ENCODE results near the gene TSEN15. TPM values are rescaled to one million over a fixed set of nuclear protein-coding genes. Genes with fewer than 3 reads are reported as not detected.

Gene TSEN15
- total RNA-seq, 6 experiments from 2014 or later, result 9.6 to 17.1 (median 11.3) TPM

GRCh38 chr1:184062640-184063286 lies 11.2 kb downstream of the TSEN15 start:
- ATAC-seq (no peak), DNase-seq (no peak)
- H3K9me3 ChIP-seq, result no peaks in the 10 kb centered on the region
- no peak overlapping the region for H3K27ac ChIP-seq
- TF ChIP-seq POLR2A (IDR thresholded peaks at IDR 0.05) (no peak), CTCF (IDR thresholded peaks at IDR 0.05) (no peak)
- 88% methylated on average over 3 of the region's 3 CpGs for WGBS (ENCODE audit: insufficient coverage, low coverage, low lambda C conversion rate, missing lambda C conversion rate)
- no peak overlapping the region for H3K4me3 ChIP-seq
- H3K27me3 ChIP-seq, result no peaks in the 10 kb centered on the region
- H3K36me3 ChIP-seq, result peaks cover 0 to 3% (median 0%) of the 10 kb centered on the region in 4 donors
- no peaks in the 10 kb centered on the region for H3K4me1 ChIP-seq
- intact Hi-C loops (cut with DNase I), result no loop called here

DNA sequence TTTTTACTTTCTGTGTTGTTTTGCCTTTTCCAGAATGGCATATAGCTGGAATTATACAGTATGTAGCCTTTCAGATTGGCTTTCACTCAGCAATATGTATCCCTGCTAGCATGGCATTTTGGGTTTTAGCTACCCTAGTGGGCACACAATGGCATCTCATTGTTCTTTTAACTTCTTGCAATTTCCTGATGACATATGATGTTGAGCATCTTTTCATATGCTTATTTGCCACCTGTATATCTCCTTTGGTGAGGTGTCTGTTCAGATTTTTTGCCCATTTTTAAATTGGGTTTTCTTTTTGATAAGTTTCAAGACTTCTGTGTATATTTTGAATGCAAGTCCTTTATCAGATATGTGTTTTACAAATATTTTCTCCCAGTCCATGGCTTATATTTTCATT lies 14.0 kb downstream of the TSEN15 start:
- TF ChIP-seq CTCF (IDR thresholded peaks at IDR 0.05) (no peak), POLR2A (IDR thresholded peaks at IDR 0.05) (no peak)
- intact Hi-C loops (cut with DNase I), result no loop called here
- H3K4me1 ChIP-seq, result no peaks in the 10 kb centered on the region
- ATAC-seq, result no peak
- H3K36me3 ChIP-seq, result peaks cover 0 to 3% (median 0%) of the 10 kb centered on the region in 4 donors
- no peak overlapping the region for H3K27ac ChIP-seq
- DNase-seq, result no peak
- H3K4me3 ChIP-seq, result no peak overlapping the region
- H3K9me3 ChIP-seq, result no peaks in the 10 kb centered on the region
- H3K27me3 ChIP-seq, result no peaks in the 10 kb centered on the region

DNA sequence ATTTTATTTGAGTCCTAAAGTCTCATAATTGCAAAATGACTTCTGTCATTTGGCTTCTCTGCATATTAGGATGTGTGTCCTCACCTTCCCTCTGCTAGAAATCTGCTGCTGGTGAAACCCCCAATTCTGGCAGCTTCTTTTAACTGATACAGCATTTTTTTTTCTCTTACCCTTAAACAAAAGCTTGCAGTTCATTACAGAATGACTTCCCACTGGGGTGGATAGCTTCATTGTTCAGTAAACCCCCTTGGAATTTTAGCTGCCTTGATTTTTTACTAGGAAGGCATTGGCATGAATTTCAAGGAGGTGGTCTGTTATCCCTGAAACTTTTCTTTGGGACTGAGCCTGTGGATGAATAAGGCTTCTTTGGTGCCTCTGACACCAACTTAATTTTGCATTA lies 16.8 kb downstream of the TSEN15 start:
- no peak overlapping the region for H3K4me3 ChIP-seq
- TF ChIP-seq POLR2A (IDR thresholded peaks at IDR 0.05), result no peak
- TF ChIP-seq CTCF (IDR thresholded peaks at IDR 0.05), result no peak
- no peaks in the 10 kb centered on the region for H3K4me1 ChIP-seq
- H3K27me3 ChIP-seq, result no peaks in the 10 kb centered on the region
- H3K36me3 ChIP-seq, result peaks cover 0 to 3% (median 0%) of the 10 kb centered on the region in 4 donors
- ATAC-seq, result no peak
- H3K9me3 ChIP-seq, result no peaks in the 10 kb centered on the region
- intact Hi-C loops (cut with DNase I), result no loop called here
- H3K27ac ChIP-seq, result no peak overlapping the region
- no peak for DNase-seq

GRCh38 chr1:184069675-184070074 lies 18.1 kb downstream of the TSEN15 start:
- H3K4me3 ChIP-seq, result no peak overlapping the region
- H3K4me1 ChIP-seq, result no peaks in the 10 kb centered on the region
- no peaks in the 10 kb centered on the region for H3K27me3 ChIP-seq
- DNase-seq (no peak), ATAC-seq (no peak)
- intact Hi-C loops (cut with DNase I), result no loop called here
- H3K36me3 ChIP-seq, result peaks cover 0 to 3% (median 0%) of the 10 kb centered on the region in 4 donors
- WGBS (ENCODE audit: insufficient coverage, low coverage, low lambda C conversion rate, missing lambda C conversion rate), result 79% methylated on average over 2 of the region's 2 CpGs
- TF ChIP-seq CTCF (IDR thresholded peaks at IDR 0.05) (no peak), POLR2A (IDR thresholded peaks at IDR 0.05) (no peak)
- no peaks in the 10 kb centered on the region for H3K9me3 ChIP-seq
- no peak overlapping the region for H3K27ac ChIP-seq

GRCh38 chr1:184072376-184072775 lies 20.8 kb downstream of the TSEN15 start:
- 85% methylated on average over 2 of the region's 2 CpGs for WGBS (ENCODE audit: insufficient coverage, low coverage, low lambda C conversion rate, missing lambda C conversion rate)
- Histone ChIP-seq H3K4me3 (no peak overlapping the region), H3K9me3 (no peaks in the 10 kb centered on the region), H3K27me3 (no peaks in the 10 kb centered on the region), H3K27ac (no peak overlapping the region), H3K4me1 (no peaks in the 10 kb centered on the region), H3K36me3 (no peaks in the 10 kb centered on the region)
- intact Hi-C loops (cut with DNase I), result no loop called here
- ATAC-seq (no peak), DNase-seq (no peak)
- no peak for TF ChIP-seq POLR2A (IDR thresholded peaks at IDR 0.05)
- TF ChIP-seq CTCF (IDR thresholded peaks at IDR 0.05), result no peak

Data from right lobe of liver (tissue), 6 donors.